HepG2 (cell line): ENCODE data around the gene TEAD4. TPM values are rescaled to one million over a fixed set of nuclear protein-coding genes. Genes with fewer than 3 reads are reported as not detected.
A peak's percentile ranks its signal among the peaks of the same experiment; 100 is the strongest.

ENCODE experiments used
- DRAP1 ChIP-seq: IDR thresholded peaks from 2 replicates; pipeline ENCODE4 v1.6.1; 2016; ENCODE audit warnings: missing genetic modification reagents, missing compliant biosample characterization
- EEA1 ChIP-seq: sonication (generic); formaldehyde crosslinking; IDR thresholded peaks from 2 replicates; pipeline ENCODE4 v1.5.1; 2020; ENCODE audit warnings: mild to moderate bottlenecking, missing genetic modification reagents, borderline replicate concordance
- GZF1 ChIP-seq: sonication (generic); formaldehyde crosslinking; IDR thresholded peaks from 2 replicates; pipeline ENCODE4 v1.5.1; 2020; ENCODE audit warnings: mild to moderate bottlenecking, missing genetic modification reagents
- KDM1A ChIP-seq: IDR thresholded peaks from 2 replicates; pipeline ENCODE4 v1.6.1; 2016; ENCODE audit warnings: missing compliant biosample characterization
- LBX2 ChIP-seq: sonication (generic); formaldehyde crosslinking; IDR thresholded peaks from 2 replicates; pipeline ENCODE4 v1.5.0; 2020; ENCODE audit warnings: missing genetic modification reagents, mild to moderate bottlenecking, borderline replicate concordance
- LCORL ChIP-seq, 2 experiments: fragments of 450-650 bp in 1 of 2; sonication (generic) in 1 of 2; formaldehyde crosslinking in 1 of 2; IDR thresholded peaks; 2 replicates each; pipeline versions ENCODE4 v1.5.0 to v1.6.1; 2017 to 2020; ENCODE audit warnings: antibody characterized with exemption in 1 of 2, missing genetic modification reagents in 1 of 2
- MED8 ChIP-seq: sonication (generic); formaldehyde crosslinking; IDR thresholded peaks from 2 replicates; pipeline ENCODE4 v1.8.1; 2023; ENCODE audit warnings: mild to moderate bottlenecking, missing genetic modification reagents; ENCODE audit not compliant: insufficient replicate concordance
- NONO ChIP-seq, 2 experiments: fragments of 450-650 bp in 1 of 2; sonication (generic) in 1 of 2; formaldehyde crosslinking in 1 of 2; IDR thresholded peaks in 1 of 2; conservative IDR thresholded peaks in 1 of 2; 2 replicates each; pipeline versions ENCODE4 v1.6.1 to v1.8.0; 2017 to 2022; ENCODE audit warnings: mild to moderate bottlenecking in 1 of 2, missing genetic modification reagents in 1 of 2, moderate library complexity in 1 of 2
- POGZ ChIP-seq: sonication (generic); formaldehyde crosslinking; IDR thresholded peaks from 2 replicates; pipeline ENCODE4 v1.4.0; 2020; ENCODE audit warnings: mild to moderate bottlenecking, missing genetic modification reagents
- PTBP1 ChIP-seq: fragments of 200-400 bp; formaldehyde crosslinking; IDR thresholded peaks from 2 replicates; pipeline ENCODE4 v1.6.1; 2018; ENCODE audit warnings: low read length, low read depth; ENCODE audit not compliant: poor library complexity, severe bottlenecking
- RBM22 ChIP-seq: fragments of 200-400 bp; formaldehyde crosslinking; optimal IDR thresholded peaks from 2 replicates; pipeline ENCODE3; 2017; ENCODE audit warnings: mild to moderate bottlenecking, low read length, moderate library complexity
- RCOR2 ChIP-seq: IDR thresholded peaks from 2 replicates; pipeline ENCODE4 v1.6.1; 2016; ENCODE audit warnings: missing biosample characterization, missing genetic modification reagents
- SNAI1 ChIP-seq: sonication (generic); formaldehyde crosslinking; IDR thresholded peaks from 2 replicates; pipeline ENCODE4 v1.5.0; 2020; ENCODE audit warnings: mild to moderate bottlenecking, missing genetic modification reagents, borderline replicate concordance
- TBP ChIP-seq: sonication (generic); formaldehyde crosslinking; IDR thresholded peaks from 2 replicates; pipeline ENCODE4 v1.5.0; 2020; ENCODE audit warnings: missing genetic modification reagents
- TEAD3 ChIP-seq: optimal IDR thresholded peaks from 2 replicates; pipeline ENCODE3; 2016; ENCODE audit warnings: borderline replicate concordance
- TFDP1 ChIP-seq: IDR thresholded peaks from 2 replicates; pipeline ENCODE4 v1.6.1; 2016; ENCODE audit warnings: missing compliant biosample characterization, missing genetic modification reagents, borderline replicate concordance
- U2AF1 ChIP-seq: fragments of 200-400 bp; formaldehyde crosslinking; optimal IDR thresholded peaks from 2 replicates; pipeline ENCODE3; 2017; ENCODE audit warnings: mild to moderate bottlenecking, low read depth, low read length
- ZBTB37 ChIP-seq: sonication (generic); formaldehyde crosslinking; IDR thresholded peaks from 2 replicates; pipeline ENCODE4 v1.4.0; 2020; ENCODE audit warnings: mild to moderate bottlenecking, missing genetic modification reagents
- ZBTB49 ChIP-seq: sonication (generic); formaldehyde crosslinking; IDR thresholded peaks from 2 replicates; pipeline ENCODE4 v1.4.0; 2020; ENCODE audit warnings: missing genetic modification reagents, borderline replicate concordance
- ZFP36 ChIP-seq: fragments of 150-350 bp; IDR thresholded peaks from 2 replicates; pipeline ENCODE4 v1.6.1; 2018; ENCODE audit warnings: borderline replicate concordance, low read length, low read depth; ENCODE audit not compliant: partially characterized antibody
- ZNF503 ChIP-seq: sonication (generic); formaldehyde crosslinking; IDR thresholded peaks from 2 replicates; pipeline ENCODE4 v1.4.0; 2020; ENCODE audit warnings: missing genetic modification reagents
- ZNF569 ChIP-seq: sonication (generic); formaldehyde crosslinking; IDR thresholded peaks from 2 replicates; pipeline ENCODE4 v1.5.0; 2020; ENCODE audit warnings: mild to moderate bottlenecking, missing genetic modification reagents, moderate library complexity, borderline replicate concordance
- ZNF607 ChIP-seq: sonication (generic); formaldehyde crosslinking; IDR thresholded peaks from 2 replicates; pipeline ENCODE4 v1.5.1; 2020; ENCODE audit warnings: missing genetic modification reagents, mild to moderate bottlenecking, borderline replicate concordance
- polyA plus RNA-seq, 8 experiments: library from polyadenylated mRNA; depleted of rRNA in 3 of 8; stranded (reverse) in 7 of 8; unstranded in 1 of 8; fragments of >200 nt; fragmentation: Illumina TruSeq in 4 of 8; extraction: Trizol in 4 of 8; gene quantifications; 2 replicates each; pipeline versions ENCODE4 v1.2.1 to v1.2.3, GENCODE V29; 2011 to 2016; ENCODE audit warnings: low read depth in 4 of 8, missing spikeins in 1 of 8, mixed read lengths in 1 of 8; ENCODE audit not compliant: insufficient read depth in 1 of 8
- total RNA-seq, 5 experiments: library from RNA; depleted of rRNA; stranded (reverse); fragments of >200 nt; fragmentation: Illumina TruSeq; extraction: Trizol; gene quantifications; 2 replicates each; pipeline ENCODE4 v1.2.3, GENCODE V29; 2016; ENCODE audit warnings: low read depth in 1 of 5

Gene TEAD4
- total and polyA plus RNA-seq, 2 of the 13 experiments (the other 11 are each of a cell fraction or from before 2014, with no cell fraction given) = 45.0 to 69.4 TPM

GRCh38 chr12:2959192-2959504 lies at the start of gene TEAD4 (continued):
- TF ChIP-seq LCORL (IDR thresholded peaks at IDR 0.05) (no peak), LCORL (CRISPR knock-in tag; IDR thresholded peaks at IDR 0.05) (peak; percentile 80), TBP (CRISPR knock-in tag) (no peak), DRAP1 (CRISPR knock-in tag) (no peak), ZNF607 (no peak; the same call in 1 of the 2 replicates), EEA1 (CRISPR knock-in tag) (no peak), ZNF503 (CRISPR knock-in tag) (no peak), MED8 (CRISPR knock-in tag) (no peak), PTBP1 (no peak), ZBTB37 (CRISPR knock-in tag) (no peak), RCOR2 (CRISPR knock-in tag) (0 out of 2 replicates have a peak, but pooled peaks have one; percentile 29), ZNF569 (CRISPR knock-in tag) (no peak), RBM22 (no peak), NONO (IDR thresholded peaks at IDR 0.05) (no peak), NONO (CRISPR knock-in tag; conservative IDR thresholded peaks at IDR 0.05) (peak; percentile 54), TEAD3 (CRISPR knock-in tag) (peak; percentile 98), SNAI1 (CRISPR knock-in tag) (no peak), POGZ (no peak), GZF1 (CRISPR knock-in tag) (no peak), ZBTB49 (CRISPR knock-in tag) (no peak), U2AF1 (no peak), KDM1A (CRISPR knock-in tag) (peak; percentile 90; the same call in 1 of the 2 replicates), LBX2 (CRISPR knock-in tag) (0 out of 2 replicates have a peak, but pooled peaks have one; percentile 35), TFDP1 (CRISPR knock-in tag) (peak; percentile 93), ZFP36 (no peak)
